ENCODE results near the gene ADAM11. TPM values are rescaled to one million over a fixed set of nuclear protein-coding genes. Genes with fewer than 3 reads are reported as not detected.

Gene ADAM11
- total and polyA plus RNA-seq, 2 of the 13 experiments (the other 11 are each of a cell fraction or from before 2014, with no cell fraction given) = 0.38 to 0.91 TPM

GRCh38 chr17:44765965-44766364 lies 7.2 kb downstream of the ADAM11 start:
- ChIA-PET CTCF (ENCODE audit: low intra/inter-chr PET ratio, low total read pairs) (no interaction called here), POLR2A (no interaction called here)
- no peak for TF ChIP-seq KDM3A (CRISPR knock-in tag; IDR thresholded peaks at IDR 0.05; ENCODE audit: low read depth)
- no peak for TF ChIP-seq ZBTB7A (CRISPR knock-in tag; IDR thresholded peaks at IDR 0.05)
- TF ChIP-seq ARID4A (CRISPR knock-in tag; IDR thresholded peaks at IDR 0.05; ENCODE audit: borderline replicate concordance) = no peak
- no peak for TF ChIP-seq ZNF282 (IDR thresholded peaks at IDR 0.05; ENCODE audit: partially characterized antibody)
- TF ChIP-seq SNRNP70 (IDR thresholded peaks at IDR 0.05; ENCODE audit: low read depth, low read length) = no peak
- no peak for TF ChIP-seq ZNF562 (CRISPR knock-in tag; IDR thresholded peaks at IDR 0.05; ENCODE audit: borderline replicate concordance)
- TF ChIP-seq RARA (CRISPR knock-in tag; IDR thresholded peaks at IDR 0.05) = no peak
- H3K4me3 ChIP-seq (replicated peaks in 1 of 3; ENCODE audit: insufficient read depth in 1 of 3, low read depth in 2 of 3, low read length in 3 of 3) = no peak overlapping the region
- H3K36me3 ChIP-seq (replicated peaks in 1 of 2; ENCODE audit: control insufficient read depth in 1 of 2, insufficient read depth in 2 of 2, low read length in 2 of 2) = no peaks in the 10 kb centered on the region
- H3K27ac ChIP-seq (ENCODE audit: extremely low read length, insufficient read depth, low read length) = no peak overlapping the region
- DNase-seq (ENCODE audit: low spot score) = no peak
- H3K9ac ChIP-seq (ENCODE audit: insufficient read depth, low read depth, low read length) = no peak overlapping the region
- intact Hi-C loops (cut with micrococcal nuclease; ENCODE audit: unreplicated experiment) (no loop called here), in situ Hi-C loops (cut with HindIII; ENCODE audit: extremely low pct_ligation_motif_present, low pct_unique_long_range_greater_than_20kb) (no loop called here)
- peak overlapping the region; percentile 14; the same call in 1 of the 2 replicates for H3K4me2 ChIP-seq (ENCODE audit: low read depth, low read length)
- no peaks in the 10 kb centered on the region for H3K9me3 ChIP-seq (ENCODE audit: low read length)
- WGBS (ENCODE audit: low lambda C conversion rate) = 21% methylated on average over 11 of the region's 11 CpGs
- 0 out of 3 replicates have a peak, but pooled peaks have one; percentile 3 for ATAC-seq
- BruUV-seq (replicated peaks) = no TSS peak
- H3K79me2 ChIP-seq (ENCODE audit: insufficient read depth, low read length) = no peaks in the 10 kb centered on the region
- no peak for FAIRE-seq
- no peaks in the 10 kb centered on the region for H4K20me1 ChIP-seq (ENCODE audit: insufficient read depth, low read length)
- H2AFZ ChIP-seq (ENCODE audit: low read length) = no peak overlapping the region
- peaks cover 37% of the 10 kb centered on the region for H3K4me1 ChIP-seq (ENCODE audit: insufficient read depth, low read length)
- H3K27me3 ChIP-seq (ENCODE audit: control insufficient read depth in 1 of 2, insufficient read depth in 2 of 2, low read length in 2 of 2) = peaks cover 7 to 49% of the 10 kb centered on the region in 2 experiments; a peak in 4 of 5 replicates
